Measurements from ENCODE around the gene ZNF181.

DNA sequence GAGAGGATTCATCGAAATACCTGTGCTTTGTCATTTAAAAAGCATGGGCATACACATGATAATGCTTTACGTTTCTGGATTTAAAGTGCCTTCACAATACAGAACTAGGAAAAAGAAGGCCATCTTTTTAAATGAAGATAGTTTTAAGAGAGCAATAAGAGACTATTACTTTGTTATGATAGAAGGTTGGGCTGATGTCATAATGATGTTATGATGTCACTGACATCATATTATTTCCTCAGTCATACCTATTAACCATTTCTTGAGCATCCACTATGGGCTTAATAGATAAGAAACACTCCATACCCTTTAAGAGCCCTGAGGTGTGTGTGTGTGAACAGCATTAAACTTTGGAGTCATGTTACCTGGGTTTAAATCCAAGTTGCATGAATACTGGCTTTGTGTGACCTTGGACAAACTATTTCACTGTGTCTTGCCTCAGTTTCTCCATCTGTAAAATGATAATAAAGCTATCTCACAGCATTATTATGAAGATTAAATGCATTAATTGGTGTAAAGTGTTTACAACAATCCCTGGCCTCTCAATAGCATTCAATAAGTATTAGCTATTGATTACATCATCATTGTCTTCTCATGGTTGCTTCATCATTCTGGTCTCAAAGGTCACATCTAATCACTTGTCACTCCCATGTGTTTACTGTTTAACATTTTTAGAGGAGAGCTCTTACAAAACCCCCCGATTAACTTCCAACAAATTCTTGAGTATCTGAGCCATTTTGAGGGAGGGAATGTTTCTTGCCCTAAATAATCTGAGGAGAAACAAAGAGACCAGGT, 11.1 kb downstream of the ZNF181 start:
- TF ChIP-seq EZH2 (IDR thresholded peaks at IDR 0.05; ENCODE audit: borderline replicate concordance, low read depth, low read length, poor library complexity, severe bottlenecking) (no peak), CTCF (conservative IDR thresholded peaks at IDR 0.05; ENCODE audit: low read depth, low read length) (no peak)
